NCI-H524 treated with DMSO at 0.1 percent for 48 hours (cell line): Measurements from ENCODE around the gene CAPG.
"Not testable (repeated sequence)": the region's sequence is repeated elsewhere in the genome, so short reads cannot be mapped to it uniquely, and the experiment has no call there.

Experiments used
- DNase-seq: peaks from one replicate; lab custom pipeline; 2025; lab: John Stamatoyannopoulos, UW

Gene CAPG, protein sequence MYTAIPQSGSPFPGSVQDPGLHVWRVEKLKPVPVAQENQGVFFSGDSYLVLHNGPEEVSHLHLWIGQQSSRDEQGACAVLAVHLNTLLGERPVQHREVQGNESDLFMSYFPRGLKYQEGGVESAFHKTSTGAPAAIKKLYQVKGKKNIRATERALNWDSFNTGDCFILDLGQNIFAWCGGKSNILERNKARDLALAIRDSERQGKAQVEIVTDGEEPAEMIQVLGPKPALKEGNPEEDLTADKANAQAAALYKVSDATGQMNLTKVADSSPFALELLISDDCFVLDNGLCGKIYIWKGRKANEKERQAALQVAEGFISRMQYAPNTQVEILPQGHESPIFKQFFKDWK

DNA sequence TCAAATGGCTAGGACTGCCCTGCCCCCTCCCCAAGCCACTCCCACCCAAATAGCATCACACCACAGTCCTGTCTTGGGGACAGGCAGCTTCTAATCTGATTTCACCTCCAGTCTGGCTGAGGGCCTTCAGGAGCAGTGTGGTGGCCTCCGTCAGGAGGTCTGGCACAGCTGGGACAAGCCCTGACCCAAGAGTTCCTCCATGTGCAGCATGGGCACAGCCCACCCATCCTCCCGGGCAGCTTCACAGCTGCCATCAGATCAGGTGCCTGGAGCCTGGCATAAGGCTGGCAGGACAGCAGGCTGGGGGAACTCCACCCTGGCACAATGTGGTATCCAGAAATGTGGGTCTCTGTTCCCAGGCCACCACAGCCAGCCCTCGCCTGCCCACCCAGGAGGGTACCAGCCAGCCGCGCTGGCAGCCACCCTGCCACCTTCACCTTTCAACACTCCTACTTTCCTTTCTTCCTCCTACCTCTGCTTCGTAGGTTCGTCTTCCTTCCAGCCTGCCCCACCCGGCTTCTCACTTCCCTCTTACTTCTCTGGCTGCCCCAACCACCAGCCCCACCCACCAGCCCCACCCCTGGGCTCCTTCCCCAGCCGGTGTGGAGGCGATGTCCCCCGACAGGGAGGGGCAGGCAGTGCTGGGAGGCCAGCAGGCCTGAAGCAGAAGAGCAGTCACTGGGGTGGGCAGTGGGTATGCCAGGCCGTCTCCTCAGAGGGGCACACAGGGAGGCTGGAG is at the start of gene CAPG:
CAPG (minus strand) TSS at position 522 of the 739 bp plus-strand sequence. CDS start 8,221 bp downstream, outside the sequence.
- DNase-seq = no peak

GRCh38 chr2:85459771-85460170 is 49.6 kb upstream of the CAPG start:
- no peak for DNase-seq

DNA sequence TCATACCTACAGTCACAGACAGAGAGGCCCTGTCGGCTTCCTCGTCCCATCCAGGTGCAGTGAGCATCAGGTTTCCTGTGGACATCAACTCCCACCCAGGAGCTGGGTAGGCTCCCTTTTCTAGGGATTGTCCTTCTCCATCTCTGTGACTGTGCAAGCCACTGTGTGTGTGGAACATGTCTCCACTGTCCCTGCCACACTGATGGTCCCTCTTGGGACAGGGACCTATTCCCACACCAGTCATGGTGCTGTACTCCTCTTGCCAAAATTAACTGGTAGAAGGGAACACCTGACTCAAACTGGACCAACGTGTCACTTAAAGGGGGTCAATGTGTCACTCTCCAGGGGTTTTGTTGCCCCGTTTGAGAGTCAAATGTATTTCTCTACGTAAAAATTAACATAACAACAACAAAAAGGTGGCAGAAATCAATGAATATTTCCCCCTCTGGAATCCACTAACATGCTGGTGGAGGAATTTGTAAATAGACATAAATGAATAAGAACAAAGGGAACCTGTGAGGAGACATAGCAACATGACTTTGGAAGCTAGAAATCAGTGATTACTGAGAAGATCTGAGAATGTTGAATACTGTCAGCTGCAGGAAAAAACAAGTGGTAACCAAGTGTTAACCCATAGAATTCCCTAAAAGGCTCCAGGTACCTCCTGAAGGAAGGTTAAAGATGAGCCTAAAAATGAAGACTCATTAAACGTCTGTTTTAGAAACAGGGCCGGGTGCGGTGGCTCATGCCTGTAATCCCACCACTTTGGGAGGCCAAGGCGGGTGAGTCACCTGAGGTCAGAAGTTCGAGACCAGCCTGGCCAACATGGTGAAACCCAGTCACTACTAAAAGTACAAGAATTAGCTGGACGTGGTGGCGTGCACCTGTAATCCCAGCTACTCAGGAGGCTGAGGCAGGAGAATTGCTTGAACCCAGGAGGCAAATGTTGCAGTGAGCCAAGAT is 48.7 kb upstream of the CAPG start:
- no peak for DNase-seq

DNA sequence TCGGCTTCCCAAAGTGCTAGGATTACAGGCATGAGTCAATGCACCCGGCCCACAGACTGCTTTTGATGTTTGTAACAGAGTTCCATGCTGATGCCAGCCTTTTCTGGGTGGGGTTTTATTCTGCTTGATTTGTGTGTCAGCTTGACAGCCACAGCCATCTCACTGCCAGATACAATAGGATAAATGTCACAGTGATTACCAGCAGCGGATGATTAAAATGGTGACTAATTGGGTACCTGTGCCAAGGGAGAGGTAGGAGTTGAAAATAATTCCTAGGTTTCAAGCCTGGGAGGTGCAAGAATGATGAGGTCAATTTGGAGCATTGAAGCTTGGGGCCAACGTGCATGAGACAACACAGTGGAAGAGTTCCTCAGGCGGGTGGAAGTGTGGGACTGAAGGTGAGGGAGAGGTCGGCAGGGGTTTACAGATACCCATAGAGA is 47.7 kb upstream of the CAPG start:
- no peak for DNase-seq

DNA sequence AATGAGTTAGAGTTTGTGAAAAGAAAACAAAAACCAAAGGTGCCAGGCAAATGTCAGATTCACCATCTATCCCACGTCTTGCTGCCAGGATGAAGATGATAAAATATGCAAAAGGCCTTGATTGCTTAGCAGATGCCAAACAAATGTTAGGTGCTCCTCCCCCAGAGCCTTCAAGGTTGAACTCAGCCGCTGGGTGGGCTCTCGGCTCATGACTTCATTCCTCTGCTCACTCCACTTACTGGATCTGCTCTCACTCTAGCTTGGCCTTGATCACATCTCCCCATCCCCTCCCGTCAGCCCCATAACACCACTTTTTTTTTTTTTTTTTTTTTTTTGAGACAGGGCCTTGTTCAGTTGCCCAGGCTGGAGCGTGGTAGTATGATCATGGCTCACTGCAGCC is 46.9 kb upstream of the CAPG start:
- no peak for DNase-seq

DNA sequence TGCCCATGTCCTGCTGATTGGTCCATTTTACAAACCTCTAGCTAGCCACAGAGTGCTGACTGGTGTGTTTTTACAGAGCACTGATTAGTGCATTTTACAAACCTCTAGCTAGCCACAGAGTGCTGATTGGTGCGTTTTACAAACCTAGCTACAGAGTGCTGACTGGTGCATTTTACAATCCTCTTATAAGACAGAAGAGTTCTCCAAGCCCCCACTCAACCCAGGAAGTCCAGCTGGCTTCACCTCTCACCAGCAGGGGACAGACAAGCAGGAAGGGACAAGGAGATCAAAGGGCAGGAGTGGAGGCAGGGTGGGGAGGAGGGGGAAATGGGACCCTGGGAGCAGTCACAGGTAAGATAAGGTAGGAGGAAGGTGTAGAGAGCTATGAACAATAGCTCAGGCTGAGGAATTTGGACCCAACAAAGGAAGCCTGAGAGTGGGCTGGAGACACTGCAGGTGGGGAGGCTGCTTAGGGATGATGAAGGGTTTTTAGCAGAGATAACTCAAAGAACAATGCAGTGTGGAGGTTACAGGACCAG is 45.5 kb upstream of the CAPG start:
- DNase-seq = no peak

DNA sequence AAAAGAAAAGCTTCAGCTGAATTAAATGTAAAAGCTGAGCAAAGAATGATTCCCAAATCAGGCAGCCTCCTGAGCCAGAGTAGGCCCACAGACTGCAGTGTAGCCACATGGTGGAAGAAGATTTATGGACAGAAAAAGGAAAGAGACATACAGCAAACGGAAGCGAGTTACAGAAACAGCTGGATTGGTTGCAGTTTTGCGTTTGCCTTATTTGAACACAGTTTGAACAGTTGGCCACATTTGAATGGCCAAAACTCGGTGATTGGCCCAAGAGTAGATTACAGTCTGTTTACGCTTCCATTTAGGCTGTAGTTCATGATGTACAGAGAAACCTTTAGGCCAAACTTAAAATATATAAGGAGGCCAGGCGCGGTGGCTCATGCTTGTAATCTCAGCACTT is 43.4 kb upstream of the CAPG start:
- DNase-seq = no peak

DNA sequence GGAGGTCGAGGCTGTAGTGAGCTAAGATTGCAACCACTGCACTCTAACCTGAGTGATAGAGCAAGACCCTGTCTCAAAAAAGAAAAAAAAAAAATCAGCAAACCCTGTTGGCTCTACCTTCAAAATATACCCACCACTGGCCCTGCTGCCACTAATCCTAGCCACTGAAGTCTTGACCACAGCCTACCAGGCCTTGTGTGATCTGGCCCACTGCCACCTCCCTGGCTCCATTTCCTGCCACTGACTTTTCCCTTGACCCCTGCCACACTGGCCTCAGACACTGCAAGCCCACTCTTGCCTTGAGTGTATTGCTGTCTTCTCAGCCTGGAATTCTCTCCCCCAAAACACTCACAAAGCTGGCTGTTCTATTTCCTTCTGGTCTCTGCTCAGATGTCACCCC is 42.1 kb upstream of the CAPG start:
- DNase-seq = no peak

DNA sequence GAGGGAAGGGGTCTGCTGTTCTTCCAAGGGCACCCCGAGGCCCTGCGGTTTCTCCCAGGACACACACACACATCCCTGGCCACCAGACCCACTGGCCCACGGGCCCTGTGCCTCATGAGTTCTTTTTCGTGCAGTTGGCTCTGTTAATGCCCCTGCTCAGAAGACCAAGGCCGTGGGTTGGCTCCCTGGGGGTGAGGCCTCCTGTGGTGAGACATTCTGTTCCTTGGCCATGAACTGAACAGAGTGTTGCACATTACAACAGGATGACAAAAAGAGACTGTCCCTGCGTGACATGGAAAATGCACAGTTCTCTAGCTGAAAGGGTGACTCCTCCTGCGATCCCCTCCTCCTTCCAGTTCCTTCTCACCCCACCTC is 39.0 kb upstream of the CAPG start:
- no peak for DNase-seq

GRCh38 chr2:85448461-85449213 is 38.5 kb upstream of the CAPG start:
- no peak for DNase-seq

- DNase-seq = no peak
Measured at GRCh38 chr2:85447222-85447585, 37.0 kb upstream of the CAPG start.

- no peak for DNase-seq
Measured at GRCh38 chr2:85446296-85447221, 36.4 kb upstream of the CAPG start.

GRCh38 chr2:85445316-85446295 is 35.4 kb upstream of the CAPG start:
- no peak for DNase-seq

- DNase-seq = no peak
Measured at GRCh38 chr2:85444629-85445172, 34.5 kb upstream of the CAPG start.

GRCh38 chr2:85441864-85442263 is 31.7 kb upstream of the CAPG start:
- DNase-seq = no peak

DNA sequence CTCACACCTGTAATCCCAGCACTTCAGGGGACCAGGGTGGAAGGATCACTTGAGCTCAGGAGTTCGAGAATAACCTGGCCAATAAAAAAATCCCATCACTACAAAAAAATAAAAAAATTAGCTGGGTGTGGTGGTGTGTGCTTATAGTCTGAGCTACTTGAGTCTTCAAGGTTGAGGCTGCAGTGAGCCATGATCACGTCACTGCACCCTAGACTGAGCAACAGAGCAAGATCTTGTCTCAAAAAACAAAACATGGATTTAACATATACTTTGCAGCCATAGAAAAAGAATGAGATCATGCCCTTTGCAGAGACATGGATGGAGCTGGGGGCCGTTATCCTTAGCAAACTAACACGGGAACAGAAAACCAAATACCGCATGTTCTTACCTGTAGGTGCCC is 30.6 kb upstream of the CAPG start:
- DNase-seq = no peak

- DNase-seq = no peak
Measured at GRCh38 chr2:85439986-85440385, 29.8 kb upstream of the CAPG start.

- DNase-seq = not testable (repeated sequence)
Measured at GRCh38 chr2:85439569-85439968, 29.4 kb upstream of the CAPG start.

- no peak for DNase-seq
Measured at GRCh38 chr2:85439025-85439472, 28.9 kb upstream of the CAPG start.
